Endothelial cell (in vitro differentiated cells): ENCODE results near the gene RAP2C. TPM values are rescaled to one million over a fixed set of nuclear protein-coding genes. Genes with fewer than 3 reads are reported as not detected.

Experiments used
- DNase-seq: peaks from one replicate; pipeline ENCODE4 v3.0.0; 2021; ENCODE audit warnings: low spot score
- H3K27ac Mint-ChIP-seq: one replicate; pipeline ENCODE4 v1.8.0; 2021; ENCODE audit warnings: mixed read lengths, inconsistent platforms; ENCODE audit not compliant: unreplicated experiment
- H3K27me3 Mint-ChIP-seq: one replicate; pipeline ENCODE4 v1.8.0; 2021; ENCODE audit warnings: mild to moderate bottlenecking, moderate library complexity, mixed read lengths, inconsistent platforms; ENCODE audit not compliant: unreplicated experiment
- H3K36me3 Mint-ChIP-seq: one replicate; pipeline ENCODE4 v1.8.0; 2021; ENCODE audit warnings: mild to moderate bottlenecking, low read depth, mixed read lengths, inconsistent platforms; ENCODE audit not compliant: unreplicated experiment
- H3K4me1 Mint-ChIP-seq: one replicate; pipeline ENCODE4 v1.8.0; 2021; ENCODE audit warnings: mild to moderate bottlenecking, mixed read lengths, inconsistent platforms; ENCODE audit not compliant: unreplicated experiment
- H3K4me3 Mint-ChIP-seq: one replicate; pipeline ENCODE4 v1.8.0; 2021; ENCODE audit warnings: mild to moderate bottlenecking, mixed read lengths, inconsistent platforms; ENCODE audit not compliant: unreplicated experiment
- H3K9me3 Mint-ChIP-seq: one replicate; pipeline ENCODE4 v1.8.0; 2021; ENCODE audit warnings: mixed read lengths, inconsistent platforms; ENCODE audit not compliant: unreplicated experiment
- CTCF ChIP-seq: fragments of 200-600 bp; sonication (generic); IDR thresholded peaks from one replicate; pipeline ENCODE4 v1.5.0; 2021; ENCODE audit warnings: antibody characterized with exemption; ENCODE audit not compliant: unreplicated experiment
- total RNA-seq: library from RNA; stranded (reverse); fragmentation: NEBNext Ultra II Directional; extraction: Animal tissue kit (Norgen Biotek cat#: 25700); gene quantifications from one replicate; pipeline ENCODE4 v1.2.1, GENCODE V29; 2021; ENCODE audit not compliant: unreplicated experiment

Gene RAP2C
- total RNA-seq, 1 donor from 2014 or later = 50.0 TPM

- no peak for TF ChIP-seq CTCF
Observed at GRCh38 chrX:132204629-132205028, 14.6 kb downstream of the RAP2C start.

GRCh38 chrX:132200976-132201375 is 18.3 kb downstream of the RAP2C start:
- H3K4me1 Mint-ChIP-seq = peaks cover 6% of the 10 kb centered on the region
- no peak overlapping the region for H3K4me3 Mint-ChIP-seq
- no peaks in the 10 kb centered on the region for H3K27me3 Mint-ChIP-seq
- H3K27ac Mint-ChIP-seq = no peak overlapping the region
- no peaks in the 10 kb centered on the region for H3K9me3 Mint-ChIP-seq
- no peaks in the 10 kb centered on the region for H3K36me3 Mint-ChIP-seq
- no peak for TF ChIP-seq CTCF
- no peak for DNase-seq

More at GRCh38 chrX:132204629-132205028, 14.6 kb downstream of the RAP2C start:
- no peaks in the 10 kb centered on the region for H3K27me3 Mint-ChIP-seq
- no peaks in the 10 kb centered on the region for H3K36me3 Mint-ChIP-seq
- peaks cover 6% of the 10 kb centered on the region for H3K4me1 Mint-ChIP-seq
- H3K9me3 Mint-ChIP-seq = no peaks in the 10 kb centered on the region
- H3K27ac Mint-ChIP-seq = no peak overlapping the region
- H3K4me3 Mint-ChIP-seq = no peak overlapping the region
- DNase-seq = no peak

GRCh38 chrX:132199941-132200340 is 19.3 kb downstream of the RAP2C start:
- no peak for DNase-seq
- Mint-ChIP-seq H3K4me1 (peaks cover 6% of the 10 kb centered on the region), H3K9me3 (no peaks in the 10 kb centered on the region), H3K4me3 (no peak overlapping the region), H3K27ac (no peak overlapping the region), H3K36me3 (peaks cover 2% of the 10 kb centered on the region), H3K27me3 (no peaks in the 10 kb centered on the region)
- TF ChIP-seq CTCF = no peak

GRCh38 chrX:132193872-132194574 is 25.2 kb downstream of the RAP2C start:
- peaks cover 4% of the 10 kb centered on the region for H3K36me3 Mint-ChIP-seq
- no peak overlapping the region for H3K4me3 Mint-ChIP-seq
- H3K9me3 Mint-ChIP-seq = no peaks in the 10 kb centered on the region
- no peak for TF ChIP-seq CTCF
- no peaks in the 10 kb centered on the region for H3K4me1 Mint-ChIP-seq
- no peak for DNase-seq
- no peak overlapping the region for H3K27ac Mint-ChIP-seq
- H3K27me3 Mint-ChIP-seq = peaks cover 1% of the 10 kb centered on the region

- Mint-ChIP-seq H3K9me3 (no peaks in the 10 kb centered on the region), H3K36me3 (peaks cover 4% of the 10 kb centered on the region), H3K27ac (no peak overlapping the region), H3K27me3 (peaks cover 1% of the 10 kb centered on the region), H3K4me3 (no peak overlapping the region), H3K4me1 (peaks cover 8% of the 10 kb centered on the region)
- TF ChIP-seq CTCF = no peak
- no peak for DNase-seq
Observed at GRCh38 chrX:132191938-132192337, 27.3 kb downstream of the RAP2C start.
